Stimulated activated CD4-positive, alpha-beta T cell treated with anti-CD3 and anti-CD28 coated beads, Interleukin-12 subunit alpha, Interleukin-12 subunit beta, amount 100 ng/mL, for 48 hours (primary cell): ENCODE results near the gene FMNL2.

Experiments used
- DNase-seq, 3 donors: peaks; one replicate each; pipeline ENCODE4 v3.0.0-alpha.2; 2020; ENCODE audit warnings: low read depth in 2 of 3, low spot score in 1 of 3

FMNL2 gene

DNA sequence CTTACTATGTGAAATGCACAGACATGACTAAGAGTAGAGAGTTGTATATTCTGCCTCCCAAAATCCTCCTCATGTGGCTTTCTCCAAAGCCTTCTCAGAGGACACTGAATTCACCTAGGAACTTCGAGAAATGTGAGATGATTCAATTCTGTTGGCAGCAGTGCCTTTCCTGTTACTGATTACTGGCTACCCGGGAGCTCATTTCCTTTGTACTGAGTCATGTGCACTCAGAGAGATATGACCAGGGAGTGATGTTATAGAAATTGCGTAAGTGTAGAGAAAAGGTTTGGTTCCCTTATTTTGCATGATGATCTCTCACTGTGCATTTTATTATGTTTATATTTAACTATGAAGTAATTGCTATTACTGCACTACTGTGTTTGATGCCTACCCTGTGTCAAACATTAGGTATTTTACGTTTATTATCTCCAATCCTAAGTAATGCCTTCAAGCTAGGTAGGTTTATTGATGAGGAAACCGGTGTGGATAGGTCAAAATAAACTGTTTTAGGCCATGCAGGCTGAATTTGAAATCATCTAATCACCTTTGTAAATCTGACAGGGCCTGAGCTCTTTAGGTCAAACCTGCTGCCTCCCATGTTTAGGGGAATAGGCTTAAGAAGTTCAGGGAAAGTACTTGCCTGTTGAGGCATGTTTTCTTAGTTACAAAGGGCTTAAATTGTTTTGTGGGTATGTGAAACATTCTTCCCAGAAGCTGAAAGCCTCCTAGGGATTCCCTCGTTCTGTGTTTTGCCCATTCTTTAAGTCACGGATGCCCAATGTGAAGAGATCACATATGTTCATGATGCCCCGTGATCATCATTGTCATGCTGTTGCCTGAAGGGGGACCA lies 86.8 kb downstream of the FMNL2 start:
- DNase-seq, result no peak

- no peak for DNase-seq
These were observed 88.7 kb downstream of the FMNL2 start for GRCh38 chr2:152423684-152424083.

DNA sequence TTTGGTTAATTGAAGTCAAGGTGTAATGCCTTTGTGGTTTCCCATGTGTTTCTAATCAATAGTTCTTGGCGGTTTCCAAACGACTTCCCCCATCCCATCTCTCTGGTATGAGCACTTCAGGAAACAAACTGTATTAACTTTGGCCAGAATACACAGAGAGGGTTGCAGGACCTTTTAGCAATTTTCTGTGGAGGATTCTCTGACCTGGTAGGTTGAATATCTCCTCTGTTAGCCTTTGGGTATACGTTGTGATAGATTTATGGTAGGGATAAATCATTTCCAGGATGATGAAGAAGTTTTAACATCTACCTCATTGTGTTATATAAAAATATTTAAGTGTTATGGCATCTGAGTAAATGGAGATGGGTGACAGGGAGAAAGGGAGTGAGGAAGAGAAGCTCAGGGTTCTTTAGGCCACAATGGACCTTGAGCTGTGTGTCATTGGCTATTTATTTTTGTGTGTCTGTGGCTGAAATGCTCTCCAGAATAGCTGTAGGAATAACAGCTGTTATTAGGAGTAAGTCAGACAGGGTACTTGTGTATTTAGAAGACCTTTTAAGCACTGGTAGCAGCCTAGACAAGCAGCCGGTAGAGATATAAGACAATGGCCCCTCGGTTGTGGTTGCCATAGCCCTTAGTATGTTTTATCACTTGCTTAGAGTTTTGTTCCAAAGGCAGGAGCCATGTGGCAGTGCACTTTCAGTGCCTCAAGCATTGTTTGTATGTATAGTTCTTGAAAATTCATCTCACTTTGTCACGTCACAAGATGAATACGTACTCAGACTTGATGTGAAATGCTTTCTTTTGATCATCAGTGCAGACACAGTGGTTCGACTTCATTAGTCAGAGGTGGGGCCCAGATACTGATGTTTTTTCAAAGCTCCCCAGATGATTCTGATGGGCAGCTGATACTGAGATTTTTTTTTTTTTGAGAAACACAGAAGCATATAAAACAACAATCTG lies 91.1 kb downstream of the FMNL2 start:
- DNase-seq, result no peak

GRCh38 chr2:152426801-152427200 lies 91.8 kb downstream of the FMNL2 start:
- no peak for DNase-seq

GRCh38 chr2:152427902-152428301 lies 92.9 kb downstream of the FMNL2 start:
- no peak for DNase-seq

DNA sequence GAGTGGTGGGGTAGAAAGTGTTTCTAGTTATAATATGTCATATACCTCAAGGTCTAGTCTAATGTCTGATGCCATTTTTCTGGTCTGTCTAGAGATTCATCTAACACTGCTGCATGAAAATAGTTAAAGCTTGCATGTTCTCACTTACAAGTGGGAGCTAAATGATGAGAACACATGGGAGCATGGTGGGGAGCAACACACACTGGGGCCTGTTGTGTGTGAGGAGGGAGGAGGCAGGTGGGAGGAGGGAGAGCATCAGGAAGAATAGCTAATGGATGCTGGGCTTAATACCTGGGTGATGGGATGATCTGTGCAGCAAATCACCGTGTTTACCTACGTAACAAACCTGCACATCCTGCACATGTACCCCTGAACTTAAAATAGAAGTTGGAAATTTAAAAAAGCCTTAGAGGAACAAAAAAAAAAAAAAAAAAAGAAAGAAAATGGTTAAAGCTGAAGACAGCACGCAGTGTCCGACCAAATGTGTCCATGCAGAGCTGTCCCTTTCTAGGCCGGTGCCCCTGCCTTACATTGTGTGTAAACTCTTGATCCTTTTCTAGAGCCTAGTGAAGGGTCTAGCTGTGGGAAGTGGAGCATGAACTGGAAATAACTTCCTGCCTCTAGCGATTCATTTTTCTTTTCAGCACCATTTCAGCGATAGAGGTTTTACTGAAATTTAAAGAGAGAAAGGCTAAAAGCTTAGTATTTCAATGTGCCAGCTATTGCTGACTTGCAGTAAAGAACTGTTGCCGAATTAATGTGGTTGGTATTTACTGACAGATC lies 94.0 kb downstream of the FMNL2 start:
- DNase-seq, result no peak

DNA sequence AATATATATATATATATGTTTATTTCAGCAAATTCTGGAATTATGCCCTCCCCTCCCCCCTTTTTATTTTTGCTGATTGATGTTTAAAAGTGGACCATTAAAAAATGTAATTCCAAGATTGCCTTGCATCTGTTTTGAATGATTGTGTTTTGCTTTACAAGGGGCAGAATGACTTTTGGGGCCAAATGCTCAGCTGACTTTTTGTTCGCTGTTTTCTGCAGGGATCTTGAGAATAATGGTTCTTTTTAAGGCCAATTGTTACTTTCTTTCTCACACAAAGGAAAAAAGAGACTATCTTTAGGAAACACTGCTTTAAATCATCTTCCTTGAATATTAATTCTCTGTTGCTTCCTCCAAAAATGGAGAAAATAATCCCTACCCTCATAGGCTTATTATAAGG lies 95.9 kb downstream of the FMNL2 start:
- DNase-seq, result no peak

DNA sequence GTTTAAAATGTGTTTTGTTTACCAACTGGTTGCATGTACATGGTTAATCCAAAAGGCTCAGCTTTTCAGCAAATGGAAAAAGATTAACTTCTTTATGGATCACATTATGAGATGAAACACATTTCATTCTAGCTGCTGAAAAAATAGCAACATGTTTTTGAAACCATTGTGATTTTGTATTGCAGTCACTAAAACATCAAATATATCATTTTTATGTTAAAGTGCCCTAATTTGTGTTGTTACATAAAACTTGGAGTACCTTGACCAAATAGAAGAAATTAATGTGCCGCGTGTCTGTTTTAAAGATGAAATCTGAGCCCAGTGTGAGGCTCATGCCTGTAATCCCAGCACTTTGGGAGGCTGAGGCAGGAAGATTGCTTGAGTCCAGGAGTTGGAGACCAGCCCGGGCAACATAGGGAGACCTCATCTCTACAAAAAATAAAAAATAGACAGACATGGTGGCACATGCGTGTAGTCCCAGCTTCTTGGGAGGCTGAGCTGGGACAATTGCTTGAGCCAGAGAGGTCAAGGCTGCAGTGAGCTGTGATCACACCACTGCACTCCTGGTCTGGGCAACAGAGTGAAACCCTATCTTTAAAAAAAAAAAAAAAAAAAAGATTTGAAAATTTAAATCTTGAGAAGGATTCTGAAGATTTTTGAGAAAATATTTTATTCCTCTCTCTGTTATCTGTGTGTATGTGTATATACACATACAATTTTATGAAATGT lies 96.6 kb downstream of the FMNL2 start:
- no peak for DNase-seq

DNA sequence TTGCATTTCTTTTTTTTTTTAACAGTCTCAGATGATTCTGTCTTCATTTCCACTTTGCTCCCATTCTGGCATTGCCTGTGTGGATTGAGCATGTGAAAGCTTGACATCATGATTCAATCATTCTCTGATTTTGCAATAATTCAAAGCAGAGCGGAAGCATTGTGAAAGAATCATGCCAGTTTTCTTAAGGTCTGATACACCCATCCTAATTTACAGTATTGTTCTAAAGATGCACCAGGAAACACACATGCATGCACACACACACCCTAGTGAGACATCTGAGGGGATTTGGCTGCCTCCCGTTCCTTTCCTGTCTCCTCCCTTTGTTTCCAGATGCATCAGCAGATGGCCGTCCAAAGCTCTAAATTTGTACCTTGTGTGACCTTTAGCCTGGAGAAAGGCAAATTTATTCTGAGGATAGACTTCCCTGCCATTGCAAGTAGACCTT lies 97.3 kb downstream of the FMNL2 start:
- DNase-seq, result no peak

DNA sequence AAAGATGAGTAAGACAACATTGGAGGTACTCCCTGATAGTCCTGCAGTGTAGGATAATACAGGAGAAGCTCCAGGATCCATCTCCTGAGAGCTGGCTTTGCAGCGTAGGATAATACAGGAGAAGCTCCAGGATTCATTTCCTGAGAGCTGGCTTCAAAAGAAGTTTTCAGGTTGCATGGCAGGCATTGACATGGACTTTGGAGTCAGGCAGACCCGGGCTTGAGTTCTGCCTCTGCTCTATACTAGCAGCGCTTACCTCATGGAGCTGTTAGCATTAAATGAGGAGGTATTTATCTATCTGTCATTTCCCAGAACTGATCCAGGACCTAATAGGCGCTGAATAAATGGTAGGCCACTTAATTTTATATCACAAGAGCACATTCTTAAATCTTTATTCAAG lies 97.8 kb downstream of the FMNL2 start:
- no peak for DNase-seq

DNA sequence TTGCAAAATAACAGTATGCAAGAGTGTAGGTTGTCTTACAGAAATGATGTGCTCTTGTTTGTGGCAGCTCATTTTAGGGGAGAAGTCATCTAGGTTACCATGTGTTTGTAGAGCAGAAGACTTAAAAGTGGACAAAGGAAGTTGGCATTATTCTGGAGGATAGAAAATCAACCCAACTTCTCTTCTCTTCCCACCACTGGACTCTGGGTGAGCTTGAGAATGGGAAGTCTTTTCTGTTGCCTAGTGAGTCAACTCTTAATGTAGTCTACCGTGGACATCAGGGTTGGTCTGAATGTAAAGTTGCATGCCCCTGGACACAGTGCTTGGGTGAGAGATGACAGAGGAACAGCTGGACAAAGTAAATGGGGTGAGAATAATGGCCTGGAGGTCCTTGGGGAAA lies 98.3 kb downstream of the FMNL2 start:
- DNase-seq, result no peak

DNA sequence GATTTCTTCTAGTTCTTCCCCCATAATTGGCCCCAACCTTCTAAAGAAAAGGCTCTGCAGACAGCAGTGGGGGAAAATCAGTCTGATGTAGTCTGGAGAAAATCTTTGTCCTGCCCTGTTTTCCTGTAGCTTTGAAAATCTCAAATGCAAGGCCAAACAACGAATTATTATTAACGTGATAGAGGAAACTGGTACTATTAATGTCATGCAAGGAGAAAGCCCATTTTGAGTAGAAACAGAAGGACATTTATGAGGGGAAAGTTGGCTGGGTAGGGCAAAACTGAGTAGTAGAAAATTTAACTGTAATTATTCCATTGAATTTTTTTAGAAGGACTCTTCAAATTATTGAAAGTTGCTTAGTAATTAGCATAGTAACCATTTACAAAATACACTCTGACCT lies 98.8 kb downstream of the FMNL2 start:
- no peak for DNase-seq

GRCh38 chr2:152434395-152435182 lies 99.6 kb downstream of the FMNL2 start:
- no peak for DNase-seq

- DNase-seq, result no peak
These were observed 101.2 kb downstream of the FMNL2 start for GRCh38 chr2:152436148-152436547.

- DNase-seq, result no peak
These were observed 102.5 kb downstream of the FMNL2 start for GRCh38 chr2:152437276-152438108.

DNA sequence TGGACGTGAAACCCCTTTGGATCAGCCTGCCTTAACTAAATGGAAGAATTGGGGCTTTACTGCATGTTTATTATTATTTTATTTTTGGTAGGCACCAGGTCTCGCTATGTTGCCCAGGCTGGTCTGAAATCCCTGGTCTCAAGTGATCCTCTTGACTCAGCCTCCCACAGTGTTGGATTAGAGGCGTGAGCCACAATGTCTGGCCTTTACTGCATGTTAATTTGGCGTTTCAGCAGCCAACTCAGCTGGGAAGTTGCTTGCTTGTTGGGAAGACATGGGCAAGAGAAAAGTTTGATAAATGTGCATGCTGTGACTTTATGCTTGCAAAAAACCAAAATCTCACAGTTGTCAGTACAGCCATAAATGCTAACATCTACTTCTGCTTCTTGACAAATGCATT lies 105.1 kb downstream of the FMNL2 start:
- DNase-seq, result no peak

GRCh38 chr2:152440460-152440859 lies 105.5 kb downstream of the FMNL2 start:
- no peak for DNase-seq

- no peak for DNase-seq
These were observed 107.0 kb downstream of the FMNL2 start for GRCh38 chr2:152441961-152442360.

GRCh38 chr2:152443771-152444170 lies 108.8 kb downstream of the FMNL2 start:
- DNase-seq, result no peak
